Coronary artery (tissue), 2 donors: Measurements from ENCODE around the gene SRL.

ENCODE experiments used
- DNase-seq: peaks from one replicate; pipeline ENCODE4 v3.0.0-alpha.2; 2017; ENCODE audit warnings: low spot score
- H3K27ac ChIP-seq, 2 donors: fragments of 200-600 bp; sonication (generic); one replicate each; pipeline ENCODE4 v1.5.1; 2016 to 2019
- H3K4me3 ChIP-seq: fragments of 200-600 bp; sonication (generic); 2 replicates; pipeline ENCODE4 v1.5.1; 2016; ENCODE audit warnings: mild to moderate bottlenecking, moderate library complexity
- TF ChIP-seq, protein P1 (sequence below): fragments of 200-600 bp; sonication (generic); IDR thresholded peaks from one replicate; pipeline ENCODE4 v1.5.1; 2019; ENCODE audit warnings: antibody characterized with exemption

Gene SRL

DNA sequence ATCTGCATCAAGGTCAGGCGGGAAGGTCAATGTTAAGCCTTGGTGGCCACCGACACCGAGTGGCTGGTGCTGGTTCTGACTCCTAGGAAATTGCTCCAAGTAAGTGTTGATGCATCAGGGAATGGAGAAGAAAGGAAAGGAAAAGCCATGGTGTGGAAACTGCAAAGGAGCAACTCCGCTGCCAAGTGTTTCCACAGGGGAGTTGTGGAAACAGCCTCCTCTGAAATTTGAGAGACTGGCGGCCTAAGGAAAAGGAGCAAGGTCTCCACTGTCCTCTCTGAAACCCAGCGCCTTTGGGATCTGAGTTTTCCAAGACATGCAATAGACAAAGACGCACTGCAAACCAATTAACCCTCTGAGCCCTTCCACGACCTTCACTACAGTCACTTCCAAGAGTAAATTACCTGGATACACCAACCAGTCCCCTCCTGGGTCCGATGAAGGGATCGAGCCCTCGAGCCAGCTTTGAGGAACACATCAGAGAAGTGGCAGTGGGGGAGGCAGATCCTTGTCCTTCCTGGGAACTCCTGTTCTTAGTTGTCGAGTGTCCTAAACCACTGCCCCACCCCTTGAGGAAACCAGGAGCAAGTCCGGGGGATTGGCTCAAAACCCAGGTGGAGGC is 51.1 kb downstream of the SRL start:
- DNase-seq, result no peak
- Histone ChIP-seq H3K4me3 (no peak overlapping the region), H3K27ac (no peak overlapping the region)
- TF ChIP-seq, protein P1, sequence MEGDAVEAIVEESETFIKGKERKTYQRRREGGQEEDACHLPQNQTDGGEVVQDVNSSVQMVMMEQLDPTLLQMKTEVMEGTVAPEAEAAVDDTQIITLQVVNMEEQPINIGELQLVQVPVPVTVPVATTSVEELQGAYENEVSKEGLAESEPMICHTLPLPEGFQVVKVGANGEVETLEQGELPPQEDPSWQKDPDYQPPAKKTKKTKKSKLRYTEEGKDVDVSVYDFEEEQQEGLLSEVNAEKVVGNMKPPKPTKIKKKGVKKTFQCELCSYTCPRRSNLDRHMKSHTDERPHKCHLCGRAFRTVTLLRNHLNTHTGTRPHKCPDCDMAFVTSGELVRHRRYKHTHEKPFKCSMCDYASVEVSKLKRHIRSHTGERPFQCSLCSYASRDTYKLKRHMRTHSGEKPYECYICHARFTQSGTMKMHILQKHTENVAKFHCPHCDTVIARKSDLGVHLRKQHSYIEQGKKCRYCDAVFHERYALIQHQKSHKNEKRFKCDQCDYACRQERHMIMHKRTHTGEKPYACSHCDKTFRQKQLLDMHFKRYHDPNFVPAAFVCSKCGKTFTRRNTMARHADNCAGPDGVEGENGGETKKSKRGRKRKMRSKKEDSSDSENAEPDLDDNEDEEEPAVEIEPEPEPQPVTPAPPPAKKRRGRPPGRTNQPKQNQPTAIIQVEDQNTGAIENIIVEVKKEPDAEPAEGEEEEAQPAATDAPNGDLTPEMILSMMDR, result no peak

- TF ChIP-seq, protein P1, result no peak
- no peak overlapping the region for H3K4me3 ChIP-seq
- DNase-seq, result no peak
- H3K27ac ChIP-seq, result no peak overlapping the region
These were observed 51.8 kb downstream of the SRL start for GRCh38 chr16:4190086-4190485.

DNA sequence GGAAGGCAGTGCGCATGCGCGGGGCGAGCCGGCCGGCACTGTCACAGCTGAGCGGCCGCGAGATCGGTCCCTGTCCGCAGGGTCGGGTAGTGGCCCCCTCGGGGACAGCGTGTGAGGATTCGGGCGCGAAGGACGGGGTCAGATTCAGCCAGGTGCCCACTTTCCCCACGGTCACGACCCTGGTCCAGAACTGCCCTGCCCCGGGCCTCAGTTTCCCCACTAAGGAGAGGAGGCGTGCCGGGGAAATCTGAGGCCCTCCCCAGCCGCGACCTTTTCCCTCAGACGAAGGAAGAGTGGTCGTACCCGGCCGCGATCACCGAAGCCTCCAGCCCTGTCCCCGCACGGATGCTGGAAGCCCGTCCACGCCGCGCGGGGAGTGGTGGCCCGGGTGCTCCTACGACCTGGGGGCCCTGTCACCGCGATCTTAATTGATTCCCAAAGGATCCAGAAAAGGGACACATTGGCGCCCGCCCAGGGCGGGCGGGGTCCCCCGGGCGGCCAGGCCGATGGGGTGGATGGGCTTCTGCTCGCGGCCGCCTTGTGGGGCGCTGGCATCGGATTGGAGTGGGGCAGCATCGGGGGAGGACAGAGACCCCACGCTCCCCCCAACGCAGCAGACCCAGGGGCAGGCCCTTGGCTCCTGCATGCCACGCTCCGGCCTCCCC is 57.7 kb downstream of the SRL start:
- H3K27ac ChIP-seq, result peak overlapping the region; percentile 74 to 96
- DNase-seq, result no peak
- H3K4me3 ChIP-seq, result peak overlapping the region; percentile 89
- TF ChIP-seq, protein P1, result no peak

GRCh38 chr16:4183237-4184037 is 58.4 kb downstream of the SRL start:
- TF ChIP-seq, protein P1, result no peak
- peak; percentile 93 for DNase-seq
- Histone ChIP-seq H3K27ac (peak overlapping the region; percentile 74 to 96), H3K4me3 (peak overlapping the region; percentile 89)

DNA sequence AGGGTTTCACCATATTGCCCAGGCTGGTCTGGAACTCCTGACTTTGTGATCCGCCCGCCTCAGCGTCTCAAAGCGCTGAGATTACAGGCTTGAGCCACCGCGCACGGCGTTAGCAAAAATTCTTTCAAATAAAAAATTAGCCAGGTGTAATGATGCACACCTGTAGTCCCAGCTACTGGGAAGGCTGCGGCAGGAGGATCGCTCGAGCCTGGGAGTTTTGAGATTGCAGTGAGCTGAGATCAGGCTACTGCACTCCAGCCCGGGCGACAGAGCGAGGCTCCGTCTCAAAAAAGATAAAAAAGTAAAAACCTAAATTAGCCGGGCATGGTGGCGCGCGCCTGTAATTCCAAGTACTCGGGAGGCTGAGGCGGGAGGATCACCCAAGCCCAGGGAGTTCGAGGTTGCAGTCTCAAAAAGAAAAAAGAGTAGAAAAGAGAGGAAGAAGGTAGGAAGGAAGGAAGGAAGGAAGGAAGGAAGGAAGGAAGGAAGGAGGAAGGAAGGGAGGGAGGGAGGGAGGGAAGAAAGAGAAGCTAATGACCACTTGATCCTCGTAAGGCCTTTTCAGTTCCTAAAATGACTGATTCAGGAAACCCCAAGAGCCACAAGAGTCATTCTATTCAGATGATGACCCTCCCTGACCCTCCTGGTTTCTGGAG is 59.2 kb downstream of the SRL start:
- DNase-seq, result no peak
- TF ChIP-seq, protein P1, result no peak
- H3K4me3 ChIP-seq, result peak overlapping the region; percentile 89
- H3K27ac ChIP-seq, result peak overlapping the region; percentile 74 to 96

DNA sequence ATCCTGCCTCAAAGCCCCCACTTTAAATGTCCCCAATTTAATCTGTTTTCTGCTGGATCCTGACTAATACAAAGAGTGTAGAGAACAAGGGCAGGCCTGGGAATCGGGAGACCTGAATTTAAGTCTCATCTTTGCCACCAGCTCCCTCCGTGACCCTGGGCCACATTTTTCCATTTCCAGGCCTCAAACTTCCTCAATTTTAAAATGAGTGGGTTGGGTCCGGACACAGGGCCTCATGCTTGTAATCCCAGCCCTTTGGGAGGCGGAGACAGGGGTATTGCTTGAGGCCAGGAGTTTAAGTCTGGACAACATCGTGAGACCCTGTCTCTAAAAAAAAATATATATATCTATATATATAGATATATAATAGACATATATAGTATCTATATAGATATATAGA is 61.4 kb downstream of the SRL start:
- Histone ChIP-seq H3K27ac (no peak overlapping the region), H3K4me3 (no peak overlapping the region)
- TF ChIP-seq, protein P1, result no peak
- DNase-seq, result no peak
